ENCODE results near the gene HDAC1.

The HDAC1 gene

GRCh38 chr1:32367912-32368635, 76.2 kb downstream of the HDAC1 start:
- no peak overlapping the region for H3K27ac ChIP-seq
- no peak for TF ChIP-seq CTCF (conservative IDR thresholded peaks at IDR 0.05)

- no peak overlapping the region for H3K27ac ChIP-seq
- no peak for TF ChIP-seq CTCF (conservative IDR thresholded peaks at IDR 0.05)
These were observed 80.4 kb downstream of the HDAC1 start for GRCh38 chr1:32372149-32372756.

- H3K27ac ChIP-seq, result no peak overlapping the region
- no peak for TF ChIP-seq CTCF (conservative IDR thresholded peaks at IDR 0.05)
These were observed 82.2 kb downstream of the HDAC1 start for GRCh38 chr1:32373996-32374592.

GRCh38 chr1:32376199-32376598, 84.3 kb downstream of the HDAC1 start:
- no peak overlapping the region for H3K27ac ChIP-seq
- TF ChIP-seq CTCF (conservative IDR thresholded peaks at IDR 0.05), result no peak

- H3K27ac ChIP-seq, result no peak overlapping the region
- TF ChIP-seq CTCF (conservative IDR thresholded peaks at IDR 0.05), result no peak
These were observed 85.8 kb downstream of the HDAC1 start for GRCh38 chr1:32377541-32378220.

- H3K27ac ChIP-seq, result no peak overlapping the region
- TF ChIP-seq CTCF (conservative IDR thresholded peaks at IDR 0.05), result no peak
These were observed 88.2 kb downstream of the HDAC1 start for GRCh38 chr1:32380057-32380456.
